DND-41 (cell line): Measurements from ENCODE around the gene DYRK1A.

ENCODE experiments used
- ATAC-seq: fragments of 200-7000 bp; cut with Tn5 transposase; 3 replicates; pipeline ENCODE4 v1.9.1; 2021; ENCODE audit warnings: low read depth; ENCODE audit not compliant: insufficient read depth
- DNase-seq: peaks from one replicate; pipeline ENCODE4 v3.0.0-alpha.2; 2020
- H2AFZ ChIP-seq: 2 replicates; pipeline ENCODE4 v1.6.0; 2012; ENCODE audit warnings: low read depth, low read length
- H3K27ac ChIP-seq: 2 replicates; pipeline ENCODE4 v1.5.1; 2012; ENCODE audit warnings: low read length, inconsistent platforms
- H3K27me3 ChIP-seq: fragments of 200-600 bp; sonication (generic); 2 replicates; pipeline ENCODE4 v1.6.0; 2012; ENCODE audit warnings: low read length, mild to moderate bottlenecking, inconsistent platforms; ENCODE audit not compliant: insufficient read depth, poor library complexity
- H3K36me3 ChIP-seq: 2 replicates; pipeline ENCODE4 v1.5.1; 2012; ENCODE audit warnings: low read length, inconsistent platforms; ENCODE audit not compliant: insufficient read depth
- H3K4me1 ChIP-seq: 2 replicates; pipeline ENCODE4 v1.5.1; 2012; ENCODE audit warnings: mild to moderate bottlenecking, low read length; ENCODE audit not compliant: insufficient read depth
- H3K4me2 ChIP-seq: 2 replicates; pipeline ENCODE4 v1.6.0; 2012; ENCODE audit warnings: mild to moderate bottlenecking, moderate library complexity, low read length, inconsistent platforms; ENCODE audit not compliant: insufficient read depth
- H3K4me3 ChIP-seq, 2 experiments: fragments of 200-600 bp in 1 of 2; shearing (Covaris generic) in 1 of 2; 2 replicates each; pipeline ENCODE4 v1.5.1; 2012 to 2016; ENCODE audit warnings: inconsistent platforms in 2 of 2, low read length in 2 of 2, mild to moderate bottlenecking in 2 of 2, low read depth in 1 of 2, moderate library complexity in 1 of 2
- H3K79me2 ChIP-seq: 2 replicates; pipeline ENCODE4 v1.6.0; 2012; ENCODE audit warnings: low read length, inconsistent platforms; ENCODE audit not compliant: insufficient read depth
- H3K9ac ChIP-seq: 2 replicates; pipeline ENCODE4 v1.6.0; 2012; ENCODE audit warnings: low read depth, mild to moderate bottlenecking, inconsistent platforms, low read length, moderate library complexity
- H3K9me3 ChIP-seq: 2 replicates; pipeline ENCODE4 v1.5.1; 2012; ENCODE audit warnings: low read length, moderate library complexity, mild to moderate bottlenecking, inconsistent platforms; ENCODE audit not compliant: insufficient read depth, severe bottlenecking
- H4K20me1 ChIP-seq: 2 replicates; pipeline ENCODE4 v1.6.0; 2012; ENCODE audit warnings: low read length; ENCODE audit not compliant: insufficient read depth
- CTCF ChIP-seq: IDR thresholded peaks from 2 replicates; pipeline ENCODE4 v1.5.1; 2012; ENCODE audit warnings: borderline replicate concordance, low read length, moderate library complexity, mild to moderate bottlenecking; ENCODE audit not compliant: poor library complexity, severe bottlenecking; ENCODE audit errors: extremely low read depth
- EZH2 ChIP-seq: IDR thresholded peaks from 3 replicates; pipeline ENCODE4 v1.6.1; 2012; ENCODE audit warnings: borderline replicate concordance, low read depth, mild to moderate bottlenecking, moderate library complexity, low read length, inconsistent platforms; ENCODE audit not compliant: severe bottlenecking

DYRK1A gene

GRCh38 chr21:37527716-37528115 lies 161.1 kb downstream of the DYRK1A start:
- TF ChIP-seq CTCF (no peak), EZH2 (no peak)
- Histone ChIP-seq H3K4me2 (no peak overlapping the region), H3K4me3 (no peak overlapping the region), H3K4me1 (no peaks in the 10 kb centered on the region), H3K27ac (no peak overlapping the region), H3K9ac (no peak overlapping the region), H4K20me1 (no peaks in the 10 kb centered on the region), H3K27me3 (no peaks in the 10 kb centered on the region), H3K9me3 (no peaks in the 10 kb centered on the region), H2AFZ (no peak overlapping the region), H3K36me3 (no peaks in the 10 kb centered on the region), H3K79me2 (no peaks in the 10 kb centered on the region)
- DNase-seq (no peak), ATAC-seq (no peak)

- no peaks in the 10 kb centered on the region for H3K9me3 ChIP-seq
- no peak for TF ChIP-seq EZH2
- TF ChIP-seq CTCF, result no peak
- H4K20me1 ChIP-seq, result no peaks in the 10 kb centered on the region
- H3K4me2 ChIP-seq, result no peak overlapping the region
- no peak for DNase-seq
- H3K27ac ChIP-seq, result no peak overlapping the region
- H3K4me3 ChIP-seq, result no peak overlapping the region
- H3K4me1 ChIP-seq, result no peaks in the 10 kb centered on the region
- ATAC-seq, result no peak
- H3K27me3 ChIP-seq, result no peaks in the 10 kb centered on the region
- H3K9ac ChIP-seq, result no peak overlapping the region
- H3K79me2 ChIP-seq, result no peaks in the 10 kb centered on the region
- no peaks in the 10 kb centered on the region for H3K36me3 ChIP-seq
- no peak overlapping the region for H2AFZ ChIP-seq
These were observed 161.8 kb downstream of the DYRK1A start for GRCh38 chr21:37528150-37528937.

- H3K9ac ChIP-seq, result no peak overlapping the region
- H3K27me3 ChIP-seq, result peaks cover 3% of the 10 kb centered on the region
- no peak for TF ChIP-seq CTCF
- H3K36me3 ChIP-seq, result no peaks in the 10 kb centered on the region
- no peaks in the 10 kb centered on the region for H3K4me1 ChIP-seq
- no peak overlapping the region for H3K4me3 ChIP-seq
- H3K27ac ChIP-seq, result no peak overlapping the region
- no peak overlapping the region for H2AFZ ChIP-seq
- H3K79me2 ChIP-seq, result no peaks in the 10 kb centered on the region
- no peak for ATAC-seq
- H3K9me3 ChIP-seq, result no peaks in the 10 kb centered on the region
- H4K20me1 ChIP-seq, result no peaks in the 10 kb centered on the region
- no peak for DNase-seq
- H3K4me2 ChIP-seq, result no peak overlapping the region
These were observed 163.1 kb downstream of the DYRK1A start for GRCh38 chr21:37529649-37530048.
